ENCODE results near the gene FBXO41.

Gene FBXO41

GRCh38 chr2:73292316-73292905 is 8.1 kb upstream of the FBXO41 start:
- TF ChIP-seq, protein P1, sequence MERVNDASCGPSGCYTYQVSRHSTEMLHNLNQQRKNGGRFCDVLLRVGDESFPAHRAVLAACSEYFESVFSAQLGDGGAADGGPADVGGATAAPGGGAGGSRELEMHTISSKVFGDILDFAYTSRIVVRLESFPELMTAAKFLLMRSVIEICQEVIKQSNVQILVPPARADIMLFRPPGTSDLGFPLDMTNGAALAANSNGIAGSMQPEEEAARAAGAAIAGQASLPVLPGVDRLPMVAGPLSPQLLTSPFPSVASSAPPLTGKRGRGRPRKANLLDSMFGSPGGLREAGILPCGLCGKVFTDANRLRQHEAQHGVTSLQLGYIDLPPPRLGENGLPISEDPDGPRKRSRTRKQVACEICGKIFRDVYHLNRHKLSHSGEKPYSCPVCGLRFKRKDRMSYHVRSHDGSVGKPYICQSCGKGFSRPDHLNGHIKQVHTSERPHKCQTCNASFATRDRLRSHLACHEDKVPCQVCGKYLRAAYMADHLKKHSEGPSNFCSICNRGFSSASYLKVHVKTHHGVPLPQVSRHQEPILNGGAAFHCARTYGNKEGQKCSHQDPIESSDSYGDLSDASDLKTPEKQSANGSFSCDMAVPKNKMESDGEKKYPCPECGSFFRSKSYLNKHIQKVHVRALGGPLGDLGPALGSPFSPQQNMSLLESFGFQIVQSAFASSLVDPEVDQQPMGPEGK (CRISPR knock-in tag; IDR thresholded peaks at IDR 0.05; ENCODE audit: borderline replicate concordance), result no peak
- TF ChIP-seq GLIS3 (CRISPR knock-in tag; IDR thresholded peaks at IDR 0.05) (no peak), ZNF70 (CRISPR knock-in tag; IDR thresholded peaks at IDR 0.05) (no peak), TOX (CRISPR knock-in tag; IDR thresholded peaks at IDR 0.05; ENCODE audit: borderline replicate concordance) (no peak), ISL1 (CRISPR knock-in tag; IDR thresholded peaks at IDR 0.05) (no peak), SNAI2 (CRISPR knock-in tag; IDR thresholded peaks at IDR 0.05) (no peak), ZC3H10 (CRISPR knock-in tag; IDR thresholded peaks at IDR 0.05) (no peak), PPARA (CRISPR knock-in tag; IDR thresholded peaks at IDR 0.05; ENCODE audit: borderline replicate concordance) (no peak)
- ATAC-seq, result no peak

- TF ChIP-seq BACH2 (CRISPR knock-in tag; IDR thresholded peaks at IDR 0.05; ENCODE audit: borderline replicate concordance) (no peak), POU6F1 (CRISPR knock-in tag; IDR thresholded peaks at IDR 0.05; ENCODE audit: borderline replicate concordance, low read depth) (no peak), TSHZ2 (CRISPR knock-in tag; IDR thresholded peaks at IDR 0.05) (no peak), ZNF70 (CRISPR knock-in tag; IDR thresholded peaks at IDR 0.05) (no peak), ZFP3 (CRISPR knock-in tag; IDR thresholded peaks at IDR 0.05) (no peak), ESRRG (CRISPR knock-in tag; IDR thresholded peaks at IDR 0.05) (no peak), TCF4 (CRISPR knock-in tag; IDR thresholded peaks at IDR 0.05; ENCODE audit: borderline replicate concordance) (no peak), TOX (CRISPR knock-in tag; IDR thresholded peaks at IDR 0.05; ENCODE audit: borderline replicate concordance) (no peak), ZC3H10 (CRISPR knock-in tag; IDR thresholded peaks at IDR 0.05) (no peak), GLIS3 (CRISPR knock-in tag; IDR thresholded peaks at IDR 0.05) (no peak), ISL1 (CRISPR knock-in tag; IDR thresholded peaks at IDR 0.05) (no peak), CSDC2 (CRISPR knock-in tag; IDR thresholded peaks at IDR 0.05) (no peak)
- TF ChIP-seq, protein P1 (CRISPR knock-in tag; IDR thresholded peaks at IDR 0.05; ENCODE audit: borderline replicate concordance), result no peak
- ATAC-seq, result peak; percentile 36
Observed at GRCh38 chr2:73291461-73292315, 7.4 kb upstream of the FBXO41 start.

- TF ChIP-seq ESRRG (CRISPR knock-in tag; IDR thresholded peaks at IDR 0.05), result no peak
- 0 out of 2 replicates have a peak, but pooled peaks have one; percentile 56 for TF ChIP-seq CSDC2 (CRISPR knock-in tag; IDR thresholded peaks at IDR 0.05)
- peak; percentile 69 for ATAC-seq
Observed at GRCh38 chr2:73291093-73291460, 6.8 kb upstream of the FBXO41 start.

- ATAC-seq, result peak; percentile 52; the same call in 2 of the 3 replicates
- TF ChIP-seq ZNF70 (CRISPR knock-in tag; IDR thresholded peaks at IDR 0.05), result no peak
- no peak for TF ChIP-seq ZC3H10 (CRISPR knock-in tag; IDR thresholded peaks at IDR 0.05)
- TF ChIP-seq, protein P2, sequence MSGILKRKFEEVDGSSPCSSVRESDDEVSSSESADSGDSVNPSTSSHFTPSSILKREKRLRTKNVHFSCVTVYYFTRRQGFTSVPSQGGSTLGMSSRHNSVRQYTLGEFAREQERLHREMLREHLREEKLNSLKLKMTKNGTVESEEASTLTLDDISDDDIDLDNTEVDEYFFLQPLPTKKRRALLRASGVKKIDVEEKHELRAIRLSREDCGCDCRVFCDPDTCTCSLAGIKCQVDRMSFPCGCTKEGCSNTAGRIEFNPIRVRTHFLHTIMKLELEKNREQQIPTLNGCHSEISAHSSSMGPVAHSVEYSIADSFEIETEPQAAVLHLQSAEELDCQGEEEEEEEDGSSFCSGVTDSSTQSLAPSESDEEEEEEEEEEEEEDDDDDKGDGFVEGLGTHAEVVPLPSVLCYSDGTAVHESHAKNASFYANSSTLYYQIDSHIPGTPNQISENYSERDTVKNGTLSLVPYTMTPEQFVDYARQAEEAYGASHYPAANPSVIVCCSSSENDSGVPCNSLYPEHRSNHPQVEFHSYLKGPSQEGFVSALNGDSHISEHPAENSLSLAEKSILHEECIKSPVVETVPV (CRISPR knock-in tag; IDR thresholded peaks at IDR 0.05), result no peak
- TF ChIP-seq OSR1 (CRISPR knock-in tag; IDR thresholded peaks at IDR 0.05), result no peak
- no peak for TF ChIP-seq SNAI2 (CRISPR knock-in tag; IDR thresholded peaks at IDR 0.05)
- TF ChIP-seq, protein P3, sequence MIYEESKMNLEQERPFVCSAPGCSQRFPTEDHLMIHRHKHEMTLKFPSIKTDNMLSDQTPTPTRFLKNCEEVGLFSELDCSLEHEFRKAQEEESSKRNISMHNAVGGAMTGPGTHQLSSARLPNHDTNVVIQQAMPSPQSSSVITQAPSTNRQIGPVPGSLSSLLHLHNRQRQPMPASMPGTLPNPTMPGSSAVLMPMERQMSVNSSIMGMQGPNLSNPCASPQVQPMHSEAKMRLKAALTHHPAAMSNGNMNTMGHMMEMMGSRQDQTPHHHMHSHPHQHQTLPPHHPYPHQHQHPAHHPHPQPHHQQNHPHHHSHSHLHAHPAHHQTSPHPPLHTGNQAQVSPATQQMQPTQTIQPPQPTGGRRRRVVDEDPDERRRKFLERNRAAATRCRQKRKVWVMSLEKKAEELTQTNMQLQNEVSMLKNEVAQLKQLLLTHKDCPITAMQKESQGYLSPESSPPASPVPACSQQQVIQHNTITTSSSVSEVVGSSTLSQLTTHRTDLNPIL (CRISPR knock-in tag; IDR thresholded peaks at IDR 0.05; ENCODE audit: low read depth), result no peak
- TF ChIP-seq, protein P1 (CRISPR knock-in tag; IDR thresholded peaks at IDR 0.05; ENCODE audit: borderline replicate concordance), result no peak
Observed at GRCh38 chr2:73290049-73290839, 6.0 kb upstream of the FBXO41 start.
